Natural killer cell (primary cell): ENCODE measurements around the gene DIAPH3. TPM values are rescaled to one million over a fixed set of nuclear protein-coding genes. Genes with fewer than 3 reads are reported as not detected.

Source experiments
- ATAC-seq, 3 donors: fragments of 150-1000 bp in 2 of 3; fragments of 200-7000 bp in 1 of 3; cut with Tn5 transposase; 1 replicate in 1 of 3; 2 replicates in 2 of 3; pipeline ENCODE4 v1.10.0; 2021; ENCODE audit warnings: mild to moderate bottlenecking in 2 of 3, moderate library complexity in 2 of 3
- DNase-seq, 2 donors: peaks; one replicate each; pipeline versions ENCODE4 v3.0.0 to v3.0.0-alpha.2; 2013 to 2021; ENCODE audit warnings: mixed read lengths in 1 of 2
- H3K27ac ChIP-seq: one replicate; pipeline ENCODE4 v1.5.1; 2013; ENCODE audit warnings: mild to moderate bottlenecking, low read length
- H3K27me3 ChIP-seq: one replicate; pipeline ENCODE4 v1.6.1; 2013; ENCODE audit warnings: low read length; ENCODE audit not compliant: control insufficient read depth, insufficient read depth
- H3K36me3 ChIP-seq: one replicate; pipeline ENCODE4 v1.6.1; 2013; ENCODE audit warnings: low read length; ENCODE audit not compliant: control insufficient read depth, insufficient read depth
- H3K4me1 ChIP-seq: one replicate; pipeline ENCODE4 v1.6.1; 2013; ENCODE audit warnings: low read length; ENCODE audit not compliant: control insufficient read depth, insufficient read depth
- H3K4me3 ChIP-seq: one replicate; pipeline ENCODE4 v1.5.1; 2013; ENCODE audit warnings: low read length
- H3K9me3 ChIP-seq: one replicate; pipeline ENCODE4 v1.6.1; 2013; ENCODE audit warnings: low read length; ENCODE audit not compliant: control insufficient read depth, insufficient read depth
- H3K27ac Mint-ChIP-seq, 2 donors: one replicate each; pipeline ENCODE4 v1.8.0; 2022; ENCODE audit warnings: mild to moderate bottlenecking in 2 of 2, mixed read lengths in 2 of 2, moderate library complexity in 1 of 2
- H3K27me3 Mint-ChIP-seq, 2 donors: one replicate each; pipeline ENCODE4 v1.8.0; 2022; ENCODE audit warnings: low read depth in 2 of 2, mixed read lengths in 2 of 2
- H3K36me3 Mint-ChIP-seq: one replicate; pipeline ENCODE4 v1.8.0; 2022; ENCODE audit warnings: mixed read lengths
- H3K4me1 Mint-ChIP-seq, 2 donors: one replicate each; pipeline ENCODE4 v1.8.0; 2022; ENCODE audit warnings: mixed read lengths in 2 of 2
- H3K4me3 Mint-ChIP-seq: one replicate; pipeline ENCODE4 v1.8.0; 2022; ENCODE audit warnings: mild to moderate bottlenecking, moderate library complexity, mixed read lengths
- H3K9me3 Mint-ChIP-seq, 2 donors: one replicate each; pipeline ENCODE4 v1.8.0; 2022; ENCODE audit warnings: mixed read lengths in 2 of 2
- intact Hi-C: fragments of 100-400 bp; cut with micrococcal nuclease; formaldehyde crosslinking; loops from one replicate; pipeline ENCODE4 v1.14.2; 2022
- total RNA-seq, 4 donors: library from RNA; stranded (reverse); fragments of 120-200 nt in 1 of 4; gene quantifications; one replicate each; pipeline versions ENCODE4 v1.2.3 to v1.2.4, GENCODE V29; 2013 to 2022
- TF ChIP-seq, protein P1 (sequence below): fragments of 200-600 bp; IDR thresholded peaks from one replicate; pipeline ENCODE4 v1.8.0; 2022; ENCODE audit warnings: antibody characterized with exemption

The DIAPH3 gene
- total RNA-seq, 3 donors from 2014 or later (not counting 1 experiment from before 2014, with no cell fraction given) = 0.54 to 1.0 (median 0.98) TPM

DNA sequence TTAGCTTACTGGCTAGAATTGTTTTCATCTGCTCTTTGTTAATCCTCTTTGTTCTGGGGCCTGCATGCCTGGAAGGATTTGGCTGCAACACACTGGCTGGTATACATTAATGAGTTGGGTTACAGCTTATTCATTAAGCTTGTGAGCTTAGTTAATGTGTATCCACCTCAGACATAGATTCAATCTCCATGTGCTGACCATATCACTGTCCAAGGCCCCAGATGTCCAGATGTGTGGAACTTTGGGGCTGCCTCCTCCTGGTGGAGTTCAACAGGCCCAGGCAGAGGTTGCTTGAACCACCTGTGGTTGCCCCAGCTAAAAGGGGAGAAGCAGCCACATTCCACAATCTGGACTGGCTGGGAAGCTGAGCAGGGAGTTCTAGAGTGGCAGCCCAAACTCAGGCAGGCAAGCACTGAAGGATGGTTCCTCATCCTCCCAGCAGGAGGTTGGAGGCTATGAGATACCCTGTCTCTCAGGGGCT, 5.4 kb downstream of the DIAPH3 start:
- Mint-ChIP-seq H3K27me3 (peaks cover 5 to 8% of the 10 kb centered on the region in 2 donors), H3K4me1 (peaks cover 0 to 5% of the 10 kb centered on the region in 2 donors), H3K36me3 (no peaks in the 10 kb centered on the region), H3K27ac (no peak overlapping the region), H3K4me3 (no peak overlapping the region), H3K9me3 (no peaks in the 10 kb centered on the region)
- Histone ChIP-seq H3K9me3 (no peaks in the 10 kb centered on the region), H3K36me3 (no peaks in the 10 kb centered on the region), H3K27ac (no peak overlapping the region), H3K4me1 (peaks cover 2% of the 10 kb centered on the region), H3K4me3 (no peak overlapping the region), H3K27me3 (no peaks in the 10 kb centered on the region)
- intact Hi-C loops = no loop called here
- TF ChIP-seq, protein P1, sequence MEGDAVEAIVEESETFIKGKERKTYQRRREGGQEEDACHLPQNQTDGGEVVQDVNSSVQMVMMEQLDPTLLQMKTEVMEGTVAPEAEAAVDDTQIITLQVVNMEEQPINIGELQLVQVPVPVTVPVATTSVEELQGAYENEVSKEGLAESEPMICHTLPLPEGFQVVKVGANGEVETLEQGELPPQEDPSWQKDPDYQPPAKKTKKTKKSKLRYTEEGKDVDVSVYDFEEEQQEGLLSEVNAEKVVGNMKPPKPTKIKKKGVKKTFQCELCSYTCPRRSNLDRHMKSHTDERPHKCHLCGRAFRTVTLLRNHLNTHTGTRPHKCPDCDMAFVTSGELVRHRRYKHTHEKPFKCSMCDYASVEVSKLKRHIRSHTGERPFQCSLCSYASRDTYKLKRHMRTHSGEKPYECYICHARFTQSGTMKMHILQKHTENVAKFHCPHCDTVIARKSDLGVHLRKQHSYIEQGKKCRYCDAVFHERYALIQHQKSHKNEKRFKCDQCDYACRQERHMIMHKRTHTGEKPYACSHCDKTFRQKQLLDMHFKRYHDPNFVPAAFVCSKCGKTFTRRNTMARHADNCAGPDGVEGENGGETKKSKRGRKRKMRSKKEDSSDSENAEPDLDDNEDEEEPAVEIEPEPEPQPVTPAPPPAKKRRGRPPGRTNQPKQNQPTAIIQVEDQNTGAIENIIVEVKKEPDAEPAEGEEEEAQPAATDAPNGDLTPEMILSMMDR = no peak
- DNase-seq = no peak
- no peak for ATAC-seq

DNA sequence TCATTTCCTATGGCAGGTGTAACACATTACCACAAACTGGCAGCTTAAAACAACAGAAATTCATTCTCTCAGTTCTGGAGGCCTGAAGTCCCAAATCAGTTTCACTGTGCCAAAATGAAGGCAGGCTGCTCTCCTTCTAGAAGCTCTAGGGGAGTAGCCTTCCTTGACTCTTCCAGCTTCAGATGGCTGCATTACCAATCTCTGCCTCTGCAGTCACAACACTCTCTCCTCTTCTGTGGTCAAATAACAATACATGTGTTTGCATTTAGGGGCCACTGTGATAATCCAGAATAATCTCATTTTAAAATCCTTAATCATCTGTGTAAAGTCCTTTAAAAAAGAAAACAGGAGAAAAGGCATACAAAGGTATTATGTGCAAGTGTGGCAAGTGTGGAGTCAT, 7.8 kb downstream of the DIAPH3 start:
- peaks cover 0 to under 1% of the 10 kb centered on the region in 2 donors for H3K4me1 Mint-ChIP-seq
- H3K27ac Mint-ChIP-seq = no peak overlapping the region
- H3K9me3 Mint-ChIP-seq = no peaks in the 10 kb centered on the region
- TF ChIP-seq, protein P1 = no peak
- no peaks in the 10 kb centered on the region for H3K36me3 ChIP-seq
- no peak overlapping the region for H3K4me3 Mint-ChIP-seq
- H3K36me3 Mint-ChIP-seq = no peaks in the 10 kb centered on the region
- no peaks in the 10 kb centered on the region for H3K27me3 ChIP-seq
- ATAC-seq (no peak), DNase-seq (no peak)
- intact Hi-C loops = no loop called here
- H3K27me3 Mint-ChIP-seq = peaks cover 0 to 2% of the 10 kb centered on the region in 2 donors
- H3K4me1 ChIP-seq = no peaks in the 10 kb centered on the region
- H3K27ac ChIP-seq = no peak overlapping the region
- H3K4me3 ChIP-seq = no peak overlapping the region
- no peaks in the 10 kb centered on the region for H3K9me3 ChIP-seq

DNA sequence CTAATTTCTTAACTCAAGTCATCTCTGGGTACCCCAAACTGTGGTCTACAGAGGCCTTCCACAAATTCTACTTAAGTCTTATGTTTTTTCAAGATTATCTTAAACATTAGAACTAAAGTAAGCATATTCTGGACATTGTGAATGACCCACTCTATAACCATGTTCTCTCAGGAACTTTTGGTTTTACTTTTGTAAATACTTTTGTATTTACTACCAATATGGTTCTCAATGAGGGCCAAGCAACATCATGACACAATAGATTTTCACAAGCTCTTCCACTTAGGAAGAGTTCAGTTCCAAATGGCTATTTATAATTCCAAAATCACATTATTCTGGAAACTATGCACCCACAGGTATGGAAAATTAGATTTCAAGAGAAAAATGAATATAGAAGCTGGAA, 10.8 kb downstream of the DIAPH3 start:
- H3K4me1 ChIP-seq = no peaks in the 10 kb centered on the region
- Mint-ChIP-seq H3K9me3 (no peaks in the 10 kb centered on the region), H3K4me3 (no peak overlapping the region), H3K4me1 (peaks cover 0 to 12% of the 10 kb centered on the region in 2 donors), H3K36me3 (no peaks in the 10 kb centered on the region), H3K27ac (no peak overlapping the region), H3K27me3 (no peaks in the 10 kb centered on the region)
- DNase-seq = no peak
- H3K4me3 ChIP-seq = no peak overlapping the region
- no peaks in the 10 kb centered on the region for H3K27me3 ChIP-seq
- H3K9me3 ChIP-seq = no peaks in the 10 kb centered on the region
- TF ChIP-seq, protein P1 = no peak
- intact Hi-C loops = no loop called here
- H3K36me3 ChIP-seq = no peaks in the 10 kb centered on the region
- no peak for ATAC-seq
- H3K27ac ChIP-seq = no peak overlapping the region

DNA sequence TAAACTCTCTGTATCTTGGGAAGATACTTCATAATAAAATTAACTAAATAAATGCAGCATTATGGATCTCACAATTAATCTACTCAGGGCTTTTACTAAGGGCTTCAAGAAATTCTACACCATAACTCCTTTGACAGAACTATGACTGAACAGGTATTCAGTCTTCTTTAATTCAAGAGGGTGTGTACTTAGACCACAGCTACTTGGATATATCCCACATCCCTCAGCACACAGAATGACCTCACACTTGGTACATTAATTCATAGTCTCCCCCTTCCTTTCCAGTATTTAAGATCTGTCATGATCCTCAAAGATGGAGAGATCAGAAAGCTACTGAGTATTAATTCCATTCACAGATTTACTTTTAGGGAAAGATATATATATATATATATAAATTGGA, 11.6 kb downstream of the DIAPH3 start:
- no peak for ATAC-seq
- H3K27ac ChIP-seq = no peak overlapping the region
- no peak overlapping the region for H3K4me3 Mint-ChIP-seq
- H3K4me3 ChIP-seq = no peak overlapping the region
- H3K4me1 Mint-ChIP-seq = peaks cover 0 to 12% of the 10 kb centered on the region in 2 donors
- H3K4me1 ChIP-seq = no peaks in the 10 kb centered on the region
- no peak for DNase-seq
- peaks cover 0 to 2% of the 10 kb centered on the region in 2 donors for H3K9me3 Mint-ChIP-seq
- peaks cover 0 to 3% of the 10 kb centered on the region in 2 donors for H3K27me3 Mint-ChIP-seq
- no peaks in the 10 kb centered on the region for H3K36me3 ChIP-seq
- H3K27ac Mint-ChIP-seq = no peak overlapping the region
- H3K36me3 Mint-ChIP-seq = no peaks in the 10 kb centered on the region
- no peaks in the 10 kb centered on the region for H3K9me3 ChIP-seq
- TF ChIP-seq, protein P1 = no peak
- H3K27me3 ChIP-seq = no peaks in the 10 kb centered on the region
- intact Hi-C loops = no loop called here
